Spinal cord (tissue), 10 donors: Measurements from ENCODE around the gene MRRF. TPM values are rescaled to one million over a fixed set of nuclear protein-coding genes. Genes with fewer than 3 reads are reported as not detected.
A peak's percentile ranks its signal among the peaks of the same experiment; 100 is the strongest.

ENCODE experiments used
- DNase-seq, 6 donors: peaks; one replicate each; pipeline versions ENCODE4 v3.0.0 to v3.0.0-alpha.2; 2013 to 2015; ENCODE audit warnings: low spot score in 6 of 6, low read depth in 4 of 6
- H3K27ac ChIP-seq: one replicate; pipeline ENCODE4 v1.5.1; 2013; ENCODE audit warnings: low read depth, low read length, control low read depth
- H3K27me3 ChIP-seq: one replicate; pipeline ENCODE4 v1.6.1; 2013; ENCODE audit warnings: low read length; ENCODE audit not compliant: control insufficient read depth, insufficient read depth
- H3K36me3 ChIP-seq: one replicate; pipeline ENCODE4 v1.6.1; 2013; ENCODE audit warnings: low read length; ENCODE audit not compliant: control insufficient read depth, insufficient read depth
- H3K4me1 ChIP-seq: one replicate; pipeline ENCODE4 v1.6.1; 2013; ENCODE audit warnings: low read length; ENCODE audit not compliant: control insufficient read depth, insufficient read depth
- H3K4me3 ChIP-seq: one replicate; pipeline ENCODE4 v1.5.1; 2013; ENCODE audit warnings: low read depth, low read length, control low read depth
- H3K9me3 ChIP-seq: one replicate; pipeline ENCODE4 v1.6.1; 2013; ENCODE audit warnings: low read length; ENCODE audit not compliant: control insufficient read depth, insufficient read depth
- WGBS: methylation state at CpG from one replicate; pipeline ENCODE4 v1.1.5; 2013; ENCODE audit warnings: missing lambda C conversion rate; ENCODE audit not compliant: insufficient coverage; 5-methylcytosine and 5-hydroxymethylcytosine counted together
- polyA plus RNA-seq, 2 donors: library from polyadenylated mRNA; unstranded; fragments of 120-200 nt; gene quantifications; one replicate each; pipeline ENCODE4 v1.2.1, GENCODE V29; 2013; ENCODE audit not compliant: insufficient read length in 2 of 2
- total RNA-seq, 2 donors: library from RNA; depleted of rRNA in 1 of 2; stranded (reverse); fragments of 120-200 nt in 1 of 2; fragments of >200 nt in 1 of 2; gene quantifications; one replicate each; pipeline versions ENCODE4 v1.2.3 to v1.2.4, GENCODE V29; 2013 to 2014
- donor health status: healthy.

The MRRF gene
- total and polyA plus RNA-seq, 4 donors = 23.5 to 31.6 (median 27.8) TPM

- 13% methylated on average over 7 of the region's 17 CpGs for WGBS
- DNase-seq = no peak
- peak overlapping the region; percentile 81 for H3K4me3 ChIP-seq
- peaks cover 7% of the 10 kb centered on the region for H3K4me1 ChIP-seq
- no peaks in the 10 kb centered on the region for H3K9me3 ChIP-seq
- H3K27me3 ChIP-seq = no peaks in the 10 kb centered on the region
- peaks cover 5% of the 10 kb centered on the region for H3K36me3 ChIP-seq
- H3K27ac ChIP-seq = peak overlapping the region; percentile 86
These were observed 650 bp downstream of the MRRF start for GRCh38 chr9:122265149-122265915.

- no CpG with 5 or more reads among the region's 6 CpGs for WGBS
- no peak overlapping the region for H3K27ac ChIP-seq
These were observed 3.5 kb downstream of the MRRF start for GRCh38 chr9:122268041-122268814.

GRCh38 chr9:122274055-122274454 lies 9.4 kb downstream of the MRRF start:
- no peak for DNase-seq
- peaks cover 6% of the 10 kb centered on the region for H3K36me3 ChIP-seq
- H3K4me1 ChIP-seq = no peaks in the 10 kb centered on the region
- no peak overlapping the region for H3K4me3 ChIP-seq
- H3K27me3 ChIP-seq = no peaks in the 10 kb centered on the region
- H3K9me3 ChIP-seq = peaks cover 4% of the 10 kb centered on the region
- no peak overlapping the region for H3K27ac ChIP-seq
- WGBS = 96% methylated on average over 2 of the region's 2 CpGs

More at GRCh38 chr9:122268041-122268814, 3.5 kb downstream of the MRRF start:
- no peak for DNase-seq
- Histone ChIP-seq H3K4me3 (no peak overlapping the region), H3K9me3 (no peaks in the 10 kb centered on the region), H3K36me3 (peaks cover 6% of the 10 kb centered on the region), H3K27me3 (no peaks in the 10 kb centered on the region), H3K4me1 (no peaks in the 10 kb centered on the region)

- Histone ChIP-seq H3K9me3 (peaks cover 4% of the 10 kb centered on the region), H3K36me3 (peaks cover 6% of the 10 kb centered on the region), H3K27me3 (no peaks in the 10 kb centered on the region), H3K4me1 (no peaks in the 10 kb centered on the region), H3K27ac (no peak overlapping the region), H3K4me3 (no peak overlapping the region)
- DNase-seq = no peak
- WGBS = 100% methylated on average over 1 of the region's 7 CpGs
These were observed 11.4 kb downstream of the MRRF start for GRCh38 chr9:122276096-122276495.

- 96% methylated on average over 6 of the region's 10 CpGs for WGBS
- H3K4me1 ChIP-seq = no peaks in the 10 kb centered on the region
- peaks cover 4% of the 10 kb centered on the region for H3K9me3 ChIP-seq
- no peaks in the 10 kb centered on the region for H3K27me3 ChIP-seq
- no peak overlapping the region for H3K4me3 ChIP-seq
- no peak for DNase-seq
- H3K36me3 ChIP-seq = peaks cover 4% of the 10 kb centered on the region
- no peak overlapping the region for H3K27ac ChIP-seq
These were observed 12.7 kb downstream of the MRRF start for GRCh38 chr9:122277285-122277897.

- Histone ChIP-seq H3K4me3 (no peak overlapping the region), H3K27me3 (no peaks in the 10 kb centered on the region), H3K36me3 (peaks cover 8% of the 10 kb centered on the region), H3K4me1 (no peaks in the 10 kb centered on the region), H3K9me3 (peaks cover 1% of the 10 kb centered on the region), H3K27ac (no peak overlapping the region)
- DNase-seq = no peak
- WGBS = 100% methylated on average over 1 of the region's 5 CpGs
These were observed 16.7 kb downstream of the MRRF start for GRCh38 chr9:122281368-122281767.

GRCh38 chr9:122286764-122287163 lies 22.1 kb downstream of the MRRF start:
- no peak for DNase-seq
- Histone ChIP-seq H3K9me3 (no peaks in the 10 kb centered on the region), H3K4me3 (no peak overlapping the region), H3K27ac (no peak overlapping the region), H3K27me3 (no peaks in the 10 kb centered on the region), H3K36me3 (peaks cover 9% of the 10 kb centered on the region), H3K4me1 (no peaks in the 10 kb centered on the region)
- no CpG with 5 or more reads among the region's 1 CpG for WGBS

- H3K36me3 ChIP-seq = peaks cover 12% of the 10 kb centered on the region
- H3K4me3 ChIP-seq = no peak overlapping the region
- WGBS = no CpG with 5 or more reads among the region's 1 CpG
- H3K9me3 ChIP-seq = no peaks in the 10 kb centered on the region
- no peaks in the 10 kb centered on the region for H3K27me3 ChIP-seq
- H3K27ac ChIP-seq = no peak overlapping the region
- H3K4me1 ChIP-seq = no peaks in the 10 kb centered on the region
- DNase-seq = peak in 1 of 6 donors; percentile 89
These were observed 22.6 kb downstream of the MRRF start for GRCh38 chr9:122287214-122287720.

- Histone ChIP-seq H3K9me3 (no peaks in the 10 kb centered on the region), H3K27ac (no peak overlapping the region), H3K36me3 (peaks cover 4% of the 10 kb centered on the region), H3K27me3 (no peaks in the 10 kb centered on the region), H3K4me3 (no peak overlapping the region), H3K4me1 (no peaks in the 10 kb centered on the region)
- no CpG with 5 or more reads among the region's 3 CpGs for WGBS
- DNase-seq = no peak
These were observed 26.8 kb downstream of the MRRF start for GRCh38 chr9:122291458-122291857.
